ENCODE data around the gene MKRN3. TPM values are rescaled to one million over a fixed set of nuclear protein-coding genes. Genes with fewer than 3 reads are reported as not detected.

The MKRN3 gene
- total RNA-seq: 0.16 TPM in 1 of 2 replicates, not detected in the other

GRCh38 chr15:23565395-23566070 is at the start of gene MKRN3:
Gene MKRN3 (plus strand): TSS chr15:23565674. CDS start chr15:23565783, 109 bp downstream.

Other genes with a start within 250 kb of the MKRN3 start
- gene GOLGA6L26, start 231.5 kb upstream of the MKRN3 start, total RNA-seq: not detected in 2 replicates
- 0.18 TPM in 1 of 2 replicates, not detected in the other for gene GOLGA8S, start 210.9 kb upstream of the MKRN3 start, total RNA-seq
- gene GOLGA6L2, start 118.4 kb upstream of the MKRN3 start, total RNA-seq: not detected in 2 replicates
- gene MAGEL2, start 82.2 kb downstream of the MKRN3 start, total RNA-seq: 0.36 TPM in 1 of 2 replicates, not detected in the other
- 83.2 and 109 TPM in 2 replicates for gene NDN, start 121.6 kb downstream of the MKRN3 start, total RNA-seq